ENCODE results near the gene CHFR.

DNA sequence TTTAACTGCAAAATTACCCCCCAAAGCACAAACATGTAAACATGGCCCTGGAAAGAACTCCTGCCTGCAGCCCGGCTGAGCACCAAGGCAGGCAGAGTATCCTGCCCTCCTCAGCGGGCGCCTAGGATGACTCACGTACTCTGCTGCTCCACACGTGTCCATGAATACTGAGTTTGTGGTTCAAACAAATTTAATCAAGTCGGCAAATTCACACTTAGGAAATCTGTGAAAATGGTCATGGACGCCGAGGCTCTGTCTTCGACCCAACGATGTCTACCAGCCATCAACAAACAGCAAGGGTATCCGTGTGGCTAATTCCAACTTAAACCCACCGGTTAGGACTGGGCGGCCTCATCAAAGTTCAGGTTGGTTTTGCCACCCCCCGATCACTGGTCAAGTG lies 84.3 kb downstream of the CHFR start:
- TF ChIP-seq, protein P1, sequence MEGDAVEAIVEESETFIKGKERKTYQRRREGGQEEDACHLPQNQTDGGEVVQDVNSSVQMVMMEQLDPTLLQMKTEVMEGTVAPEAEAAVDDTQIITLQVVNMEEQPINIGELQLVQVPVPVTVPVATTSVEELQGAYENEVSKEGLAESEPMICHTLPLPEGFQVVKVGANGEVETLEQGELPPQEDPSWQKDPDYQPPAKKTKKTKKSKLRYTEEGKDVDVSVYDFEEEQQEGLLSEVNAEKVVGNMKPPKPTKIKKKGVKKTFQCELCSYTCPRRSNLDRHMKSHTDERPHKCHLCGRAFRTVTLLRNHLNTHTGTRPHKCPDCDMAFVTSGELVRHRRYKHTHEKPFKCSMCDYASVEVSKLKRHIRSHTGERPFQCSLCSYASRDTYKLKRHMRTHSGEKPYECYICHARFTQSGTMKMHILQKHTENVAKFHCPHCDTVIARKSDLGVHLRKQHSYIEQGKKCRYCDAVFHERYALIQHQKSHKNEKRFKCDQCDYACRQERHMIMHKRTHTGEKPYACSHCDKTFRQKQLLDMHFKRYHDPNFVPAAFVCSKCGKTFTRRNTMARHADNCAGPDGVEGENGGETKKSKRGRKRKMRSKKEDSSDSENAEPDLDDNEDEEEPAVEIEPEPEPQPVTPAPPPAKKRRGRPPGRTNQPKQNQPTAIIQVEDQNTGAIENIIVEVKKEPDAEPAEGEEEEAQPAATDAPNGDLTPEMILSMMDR (IDR thresholded peaks at IDR 0.05), result no peak
- TF ChIP-seq POLR2A (IDR thresholded peaks at IDR 0.05) (no peak), EP300 (IDR thresholded peaks at IDR 0.05) (no peak)

All from tibial nerve (tissue), 4 donors.